H1 (cell line): ENCODE data around the gene EFNA3. TPM values are rescaled to one million over a fixed set of nuclear protein-coding genes. Genes with fewer than 3 reads are reported as not detected.

Experiments
- CTCF ChIA-PET: fragments of 300-600 bp; sonication (Branson Sonifier 250); formaldehyde crosslinking; loops from one replicate; lab custom pipeline; 2021; ENCODE audit not compliant: partially characterized antibody; lab: Charles Lee
- POLR2A ChIA-PET: fragments of 300-600 bp; sonication (Branson Sonifier 250); formaldehyde crosslinking; loops from one replicate; lab custom pipeline; 2021; ENCODE audit warnings: inconsistent platforms; ENCODE audit not compliant: partially characterized antibody; lab: Charles Lee
- DNase-seq, 2 experiments: peaks; one replicate each; pipeline versions ENCODE4 v3.0.0 to v3.0.0-alpha.2; 2010 to 2022; ENCODE audit warnings: low spot score in 2 of 2, low read depth in 1 of 2, mixed read lengths in 1 of 2
- FAIRE-seq: peaks from 2 replicates; lab custom pipeline; 2011; peaks lifted over from hg19 to GRCh38; lab: Jason Lieb, UNC
- H2AFZ ChIP-seq: 2 replicates; pipeline ENCODE4 v1.8.1; 2012; ENCODE audit warnings: low read length, inconsistent platforms
- H2AK5ac ChIP-seq: 2 replicates; pipeline ENCODE4 v1.6.1; 2013; ENCODE audit warnings: low read depth, low read length
- H2BK120ac ChIP-seq: replicated peaks from 2 replicates; pipeline ENCODE3; 2013; ENCODE audit warnings: low read depth, low read length, inconsistent platforms
- H2BK12ac ChIP-seq: 2 replicates; pipeline ENCODE4 v1.6.1; 2013; ENCODE audit warnings: low read depth, low read length
- H2BK15ac ChIP-seq: 2 replicates; pipeline ENCODE4 v1.6.1; 2013; ENCODE audit warnings: low read length
- H2BK20ac ChIP-seq: 2 replicates; pipeline ENCODE4 v1.6.1; 2013; ENCODE audit warnings: low read length
- H2BK5ac ChIP-seq: 2 replicates; pipeline ENCODE4 v1.6.1; 2013; ENCODE audit warnings: low read depth, low read length
- H3K14ac ChIP-seq: 2 replicates; pipeline ENCODE4 v1.6.1; 2013; ENCODE audit warnings: inconsistent platforms; ENCODE audit not compliant: insufficient read length
- H3K18ac ChIP-seq: 2 replicates; pipeline ENCODE4 v1.6.1; 2013; ENCODE audit warnings: low read length; ENCODE audit errors: extremely low read depth
- H3K23ac ChIP-seq: 2 replicates; pipeline ENCODE4 v1.6.1; 2013; ENCODE audit warnings: inconsistent platforms; ENCODE audit not compliant: insufficient read length
- H3K23me2 ChIP-seq: 2 replicates; pipeline ENCODE4 v1.6.1; 2013; ENCODE audit warnings: low read depth, low read length
- H3K27ac ChIP-seq: 2 replicates; pipeline ENCODE4 v1.6.1; 2011; ENCODE audit warnings: low read depth, low read length, inconsistent platforms
- H3K27me3 ChIP-seq, 4 experiments: replicated peaks in 1 of 4; 1 replicate in 1 of 4; 2 replicates in 3 of 4; pipeline versions ENCODE4 v1.6.1 to v1.8.1; 2011 to 2013; ENCODE audit warnings: low read length in 3 of 4, mild to moderate bottlenecking in 3 of 4, inconsistent platforms in 2 of 4, mixed read lengths in 2 of 4, moderate library complexity in 1 of 4; ENCODE audit not compliant: control insufficient read depth in 3 of 4, insufficient read depth in 3 of 4; ENCODE audit errors: extremely low read depth in 1 of 4
- H3K36me3 ChIP-seq, 4 experiments: 2 replicates each; pipeline versions ENCODE4 v1.6.1 to v1.8.1; 2011 to 2013; ENCODE audit warnings: mild to moderate bottlenecking in 4 of 4, low read length in 3 of 4, moderate library complexity in 2 of 4, control low read depth in 1 of 4, inconsistent platforms in 1 of 4; ENCODE audit not compliant: insufficient read depth in 4 of 4, control insufficient read depth in 2 of 4
- H3K4ac ChIP-seq: replicated peaks from 2 replicates; pipeline ENCODE3; 2013; ENCODE audit warnings: low read length, low read depth, mixed read lengths, inconsistent platforms; ENCODE audit not compliant: insufficient read length
- H3K4me1 ChIP-seq, 4 experiments: replicated peaks in 1 of 4; 1 replicate in 1 of 4; 2 replicates in 3 of 4; pipeline versions ENCODE4 v1.6.1 to v1.8.1; 2011 to 2013; ENCODE audit warnings: low read length in 3 of 4, inconsistent platforms in 2 of 4, mixed read lengths in 1 of 4; ENCODE audit not compliant: insufficient read depth in 4 of 4, control insufficient read depth in 3 of 4
- H3K4me2 ChIP-seq, 2 experiments: 2 replicates each; pipeline versions ENCODE4 v1.6.1 to v1.8.1; 2011 to 2013; ENCODE audit warnings: low read depth in 2 of 2, low read length in 2 of 2, control low read depth in 1 of 2, inconsistent platforms in 1 of 2, mild to moderate bottlenecking in 1 of 2; ENCODE audit not compliant: insufficient read depth in 1 of 2
- H3K4me3 ChIP-seq, 4 experiments: fragments of 200-600, 300-600 bp in 1 of 4; sonication (generic), shearing (Covaris generic), sonication (Bioruptor Twin) in 1 of 4; 2 replicates each; pipeline versions ENCODE4 v1.5.1 to v1.8.1; 2011 to 2016; ENCODE audit warnings: low read length in 4 of 4, low read depth in 3 of 4, control low read depth in 2 of 4, inconsistent platforms in 2 of 4, mild to moderate bottlenecking in 2 of 4, mixed read lengths in 1 of 4, moderate library complexity in 1 of 4; ENCODE audit not compliant: insufficient read depth in 2 of 4; ENCODE audit errors: extremely low read depth in 1 of 4
- H3K56ac ChIP-seq: replicated peaks from 2 replicates; pipeline ENCODE3; 2013; ENCODE audit warnings: low read depth, mild to moderate bottlenecking, mixed read lengths, low read length, inconsistent platforms; ENCODE audit not compliant: insufficient read length
- H3K79me1 ChIP-seq: 2 replicates; pipeline ENCODE4 v1.6.1; 2013; ENCODE audit warnings: low read depth, low read length, control low read depth
- H3K79me2 ChIP-seq, 2 experiments: 2 replicates each; pipeline versions ENCODE4 v1.6.1 to v1.8.1; 2012 to 2013; ENCODE audit warnings: low read length in 2 of 2, mild to moderate bottlenecking in 2 of 2, inconsistent platforms in 1 of 2; ENCODE audit not compliant: insufficient read depth in 2 of 2, control insufficient read depth in 1 of 2
- H3K9ac ChIP-seq, 4 experiments: replicated peaks in 1 of 4; 1 replicate in 1 of 4; 2 replicates in 3 of 4; pipeline versions ENCODE4 v1.6.1 to v1.8.1; 2011 to 2013; ENCODE audit warnings: low read depth in 3 of 4, low read length in 3 of 4, control low read depth in 2 of 4, mild to moderate bottlenecking in 2 of 4, moderate library complexity in 2 of 4, inconsistent platforms in 1 of 4; ENCODE audit errors: extremely low read depth in 1 of 4
- H3K9me3 ChIP-seq, 2 experiments: 2 replicates each; pipeline versions ENCODE4 v1.6.1 to v1.8.1; 2012 to 2013; ENCODE audit warnings: mild to moderate bottlenecking in 2 of 2, moderate library complexity in 2 of 2, control low read depth in 1 of 2, inconsistent platforms in 1 of 2, low read depth in 1 of 2, low read length in 1 of 2, mixed read lengths in 1 of 2; ENCODE audit not compliant: insufficient read depth in 2 of 2
- H4K20me1 ChIP-seq, 2 experiments: replicated peaks in 1 of 2; 2 replicates each; pipeline versions ENCODE3 to v1.8.1; 2011 to 2013; ENCODE audit warnings: inconsistent platforms in 2 of 2, low read length in 2 of 2, mild to moderate bottlenecking in 1 of 2; ENCODE audit not compliant: insufficient read depth in 2 of 2, control insufficient read depth in 1 of 2
- H4K5ac ChIP-seq: 2 replicates; pipeline ENCODE4 v1.6.1; 2013; ENCODE audit warnings: low read length, low read depth, mixed read lengths, inconsistent platforms; ENCODE audit not compliant: insufficient read length
- H4K8ac ChIP-seq: 2 replicates; pipeline ENCODE4 v1.8.0; 2013; ENCODE audit warnings: mild to moderate bottlenecking, moderate library complexity, low read length, inconsistent platforms; ENCODE audit not compliant: insufficient read depth; ENCODE audit errors: extremely low read depth
- H4K91ac ChIP-seq: replicated peaks from 2 replicates; pipeline ENCODE3; 2013; ENCODE audit warnings: low read length, mixed read lengths, inconsistent platforms; ENCODE audit not compliant: insufficient read length
- BACH1 ChIP-seq: IDR thresholded peaks from 2 replicates; pipeline ENCODE4 v1.6.1; 2012; ENCODE audit warnings: low read length, improper control_type of control experiment
- CBX5 ChIP-seq: fragments of 300-800, 300-1000 bp; sonication (generic); IDR thresholded peaks from 2 replicates; pipeline ENCODE4 v1.7.1; 2016; ENCODE audit warnings: antibody characterized with exemption, low read length, low read depth
- CHD1 ChIP-seq: IDR thresholded peaks from 2 replicates; pipeline ENCODE4 v1.6.1; 2012; ENCODE audit warnings: low read depth, low read length, improper control_type of control experiment
- CHD2 ChIP-seq: IDR thresholded peaks from 2 replicates; pipeline ENCODE4 v1.6.1; 2012; ENCODE audit warnings: low read length, improper control_type of control experiment
- CTBP2 ChIP-seq: IDR thresholded peaks from 2 replicates; pipeline ENCODE4 v1.7.0; 2011; ENCODE audit warnings: borderline replicate concordance, mild to moderate bottlenecking, moderate library complexity, mixed read lengths, low read length; ENCODE audit not compliant: insufficient read depth, insufficient read length
- EZH2 ChIP-seq: fragments of 200-600 bp; sonication (generic); IDR thresholded peaks from 2 replicates; pipeline ENCODE4 v1.7.1; 2012; ENCODE audit warnings: low read depth, mild to moderate bottlenecking, moderate library complexity, low read length, inconsistent platforms; ENCODE audit not compliant: severe bottlenecking
- NRF1 ChIP-seq: IDR thresholded peaks from 2 replicates; pipeline ENCODE4 v1.6.1; 2011; ENCODE audit warnings: mild to moderate bottlenecking, low read depth, low read length, improper control_type of control experiment
- SP4 ChIP-seq: IDR thresholded peaks from 2 replicates; pipeline ENCODE4 v1.6.1; 2012; ENCODE audit warnings: low read length, inconsistent platforms
- WGBS, 2 experiments: shearing (Covaris generic) in 1 of 2; methylation state at CpG; one replicate each; pipeline versions ENCODE4 v1.1.6 to v1.1.7; 2013 to 2015; ENCODE audit warnings: low lambda C conversion rate in 2 of 2, mixed read lengths in 2 of 2, inconsistent platforms in 1 of 2, low coverage in 1 of 2, missing lambda C conversion rate in 1 of 2; ENCODE audit not compliant: insufficient replicate concordance in 2 of 2, insufficient coverage in 1 of 2, insufficient read length in 1 of 2; ENCODE audit errors: extremely low coverage in 1 of 2, missing lambda C conversion rate in 1 of 2; 5-methylcytosine and 5-hydroxymethylcytosine counted together
- polyA plus RNA-seq, 7 experiments: library from polyadenylated mRNA; depleted of rRNA in 3 of 7; stranded (reverse) in 5 of 7; unstranded in 2 of 7; fragments of >200 nt in 5 of 7; fragments of 200-250 nt in 2 of 7; gene quantifications; 1 replicate in 5 of 7; 2 replicates in 1 of 7; 4 replicates in 1 of 7; pipeline versions ENCODE4 v1.2.1 to v1.2.3, GENCODE V29; 2011 to 2013; ENCODE audit warnings: missing spikeins in 2 of 7, mixed read lengths in 2 of 7
- total RNA-seq: library from RNA; stranded (reverse); fragmentation: NEBNext Ultra II Directional; extraction: Animal tissue kit (Norgen Biotek cat#: 25700); gene quantifications from 2 replicates; pipeline ENCODE4 v1.2.1, GENCODE V29; 2021

Gene EFNA3
- total and polyA plus RNA-seq, 2 of the 8 experiments (the other 6 are each of a cell fraction or from before 2014, with no cell fraction given) = 10.8 to 13.8 TPM

DNA sequence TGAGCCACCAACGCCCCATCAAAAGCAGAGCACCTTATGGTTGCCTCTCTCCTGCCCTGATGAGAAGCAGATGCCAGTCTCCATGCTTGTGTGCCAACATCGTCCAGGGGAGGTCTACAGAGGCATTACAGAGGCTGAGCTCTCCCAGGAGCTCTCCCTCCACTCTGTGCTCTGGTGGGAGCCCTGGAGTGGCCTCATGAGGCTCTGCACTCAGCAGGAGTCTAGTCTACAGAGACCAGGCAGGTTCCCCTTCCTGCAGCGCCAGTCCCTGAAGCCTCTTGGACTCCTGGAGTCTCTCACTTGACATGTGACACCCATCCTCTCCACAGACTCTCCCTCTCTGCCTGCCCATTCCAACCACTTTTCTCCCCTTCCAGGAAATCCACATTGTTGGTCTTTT, 41.6 kb upstream of the EFNA3 start:
- H3K4me1 ChIP-seq = no peaks in the 10 kb centered on the region
- CTCF ChIA-PET = interaction anchor here (0.6 to 32.4 kb wide), 4 partner anchors 22 to 52 kb away, joined by 3 to 907 read pairs (median 178); partner anchors contain the start of genes ADAM15, EFNA3 and EFNA4
- no peak overlapping the region for H3K27ac ChIP-seq
- H2BK12ac ChIP-seq = no peak overlapping the region
- H3K79me2 ChIP-seq = no peaks in the 10 kb centered on the region
- H2AK5ac ChIP-seq = no peak overlapping the region
- H3K56ac ChIP-seq = no peak overlapping the region
- no peak for DNase-seq
- TF ChIP-seq CHD1 (no peak), CBX5 (no peak), EZH2 (no peak), BACH1 (no peak), NRF1 (no peak), CTBP2 (no peak), CHD2 (no peak), SP4 (no peak)
- peaks cover 0 to 2% (median 0%) of the 10 kb centered on the region in 4 experiments; a peak in 2 of 7 replicates for H3K27me3 ChIP-seq
- no peaks in the 10 kb centered on the region for H3K9me3 ChIP-seq
- no peaks in the 10 kb centered on the region for H3K23me2 ChIP-seq
- no peak overlapping the region for H2BK20ac ChIP-seq
- H3K14ac ChIP-seq = no peak overlapping the region
- WGBS, 2 experiments = 89% methylated on average over 3 of the region's 3 CpGs; no CpG with 5 or more reads in 1 of the 2 experiments
- no peak overlapping the region for H3K4me2 ChIP-seq
- H3K4ac ChIP-seq = no peak overlapping the region
- H4K5ac ChIP-seq = no peak overlapping the region
- no peak overlapping the region for H2BK15ac ChIP-seq
- no peak overlapping the region for H3K23ac ChIP-seq
- no peak for FAIRE-seq
- no peak overlapping the region for H2BK120ac ChIP-seq
- H3K79me1 ChIP-seq = no peaks in the 10 kb centered on the region
- no peaks in the 10 kb centered on the region for H4K20me1 ChIP-seq
- no peak overlapping the region for H3K9ac ChIP-seq
- POLR2A ChIA-PET = interaction anchor here (0.8 to 8.8 kb wide), 2 partner anchors 14 to 17 kb away, joined by 3 to 60 read pairs; partner anchors contain the start of gene ADAM15
- H2BK5ac ChIP-seq = no peak overlapping the region
- no peak overlapping the region for H3K4me3 ChIP-seq
- no peak overlapping the region for H3K18ac ChIP-seq
- no peak overlapping the region for H2AFZ ChIP-seq
- no peak overlapping the region for H4K91ac ChIP-seq
- no peaks in the 10 kb centered on the region for H3K36me3 ChIP-seq
- no peak overlapping the region for H4K8ac ChIP-seq
